Epithelial cell of proximal tubule (primary cell): Measurements from ENCODE around the gene NDST1. TPM values are rescaled to one million over a fixed set of nuclear protein-coding genes. Genes with fewer than 3 reads are reported as not detected.

Source experiments
- DNase-seq: peaks from one replicate; pipeline ENCODE4 v3.0.0-alpha.2; 2011; ENCODE audit warnings: low read depth
- H3K4me3 ChIP-seq: 2 replicates; pipeline ENCODE4 v1.5.1; 2011; ENCODE audit warnings: low read depth, mild to moderate bottlenecking, low read length
- CTCF ChIP-seq: conservative IDR thresholded peaks from 2 replicates; pipeline ENCODE4 v1.5.1; 2012; ENCODE audit warnings: low read depth, mild to moderate bottlenecking, low read length
- total RNA-seq: library from RNA; depleted of rRNA; stranded (reverse); fragments of >200 nt; gene quantifications from 2 replicates; pipeline ENCODE4 v1.2.3, GENCODE V29; 2015

Gene NDST1
- total RNA-seq, 1 donor from 2014 or later: 65.4 TPM

GRCh38 chr5:150542933-150543445 is 35.1 kb downstream of the NDST1 start:
- TF ChIP-seq CTCF: no peak
- no peak overlapping the region for H3K4me3 ChIP-seq
- DNase-seq: no peak

GRCh38 chr5:150544611-150545219 is 36.8 kb downstream of the NDST1 start:
- peak; percentile 95 for TF ChIP-seq CTCF

GRCh38 chr5:150545246-150545645 is 37.3 kb downstream of the NDST1 start:
- H3K4me3 ChIP-seq: no peak overlapping the region
- no peak for TF ChIP-seq CTCF
- no peak for DNase-seq

More at GRCh38 chr5:150544611-150545219, 36.8 kb downstream of the NDST1 start:
- DNase-seq: no peak
- no peak overlapping the region for H3K4me3 ChIP-seq

DNA sequence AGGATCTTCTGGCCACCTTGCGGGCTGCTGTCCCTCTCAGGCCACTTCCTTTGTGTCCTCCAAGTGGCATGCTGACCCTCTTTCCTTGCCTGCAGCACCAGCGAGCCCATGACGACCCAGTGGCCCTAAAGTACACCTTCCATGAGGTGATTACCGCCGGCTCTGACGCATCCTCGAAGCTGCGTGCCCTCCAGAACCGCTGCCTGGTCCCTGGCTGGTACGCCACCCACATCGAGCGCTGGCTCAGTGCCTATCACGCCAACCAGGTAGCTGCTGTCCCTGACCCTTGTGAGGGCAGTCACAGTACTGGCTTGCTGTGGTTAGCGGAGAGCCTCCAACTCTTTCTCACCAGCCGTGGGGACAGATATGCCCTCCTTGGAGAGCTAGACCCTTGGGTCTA is 40.2 kb downstream of the NDST1 start:
- no peak for DNase-seq
- no peak for TF ChIP-seq CTCF
- H3K4me3 ChIP-seq: no peak overlapping the region

DNA sequence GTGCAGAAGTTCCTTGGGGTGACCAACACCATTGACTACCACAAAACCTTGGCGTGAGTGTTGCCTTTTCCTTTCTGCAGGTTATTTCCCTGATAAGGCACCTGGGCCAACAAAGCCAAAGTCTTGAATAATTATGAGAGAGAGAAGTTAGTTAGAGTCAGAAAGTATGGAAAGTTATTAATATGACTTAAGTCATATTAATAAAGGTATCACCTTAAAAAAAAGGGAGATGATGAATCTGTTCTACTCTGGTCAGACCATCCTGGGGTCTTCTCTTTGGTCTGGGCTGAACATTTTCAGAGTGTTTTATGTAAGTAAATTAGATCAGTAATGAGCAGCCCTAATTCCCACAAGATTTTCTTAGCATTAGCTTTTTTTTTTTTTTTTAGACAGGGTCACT is 41.8 kb downstream of the NDST1 start:
- H3K4me3 ChIP-seq: no peak overlapping the region
- DNase-seq: no peak
- TF ChIP-seq CTCF: no peak

GRCh38 chr5:150550286-150550685 is 42.4 kb downstream of the NDST1 start:
- no peak overlapping the region for H3K4me3 ChIP-seq
- no peak for TF ChIP-seq CTCF
- no peak for DNase-seq

DNA sequence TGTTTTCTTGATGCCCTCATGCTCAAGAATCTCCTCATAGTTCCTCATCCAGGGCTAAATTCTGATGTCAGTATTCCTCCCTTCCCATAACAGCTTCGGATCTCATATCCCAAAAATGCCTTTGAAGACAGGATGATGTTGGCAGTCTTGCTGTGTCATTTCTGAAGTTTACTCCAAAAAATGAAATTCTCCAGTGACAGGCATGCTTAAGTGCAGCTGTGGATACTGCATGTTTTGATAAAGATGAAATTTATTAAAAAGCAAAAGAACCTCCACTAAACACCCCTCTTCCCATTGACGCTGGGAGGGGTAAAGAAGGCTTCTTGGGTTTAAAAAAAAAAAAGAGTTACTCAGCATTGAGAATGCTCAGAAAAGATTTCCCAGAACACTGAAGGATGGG is 43.1 kb downstream of the NDST1 start:
- TF ChIP-seq CTCF: no peak
- DNase-seq: no peak

More for the DNA sequence above, 43.1 kb downstream of the NDST1 start:
- no peak overlapping the region for H3K4me3 ChIP-seq
